Hematopoietic multipotent progenitor cell treated with erythropoietin and hydrocortisone succinate and interleukin-3 and kit ligand, for 15 days (in vitro differentiated cells): ENCODE measurements around the gene SETX.
"Not testable (repeated sequence)": the region's sequence is repeated elsewhere in the genome, so short reads cannot be mapped to it uniquely, and the experiment has no call there.

Experiments used
- DNase-seq: peaks from one replicate; pipeline ENCODE4 v3.0.0-alpha.2; 2015; ENCODE audit warnings: low spot score

Gene SETX, protein sequence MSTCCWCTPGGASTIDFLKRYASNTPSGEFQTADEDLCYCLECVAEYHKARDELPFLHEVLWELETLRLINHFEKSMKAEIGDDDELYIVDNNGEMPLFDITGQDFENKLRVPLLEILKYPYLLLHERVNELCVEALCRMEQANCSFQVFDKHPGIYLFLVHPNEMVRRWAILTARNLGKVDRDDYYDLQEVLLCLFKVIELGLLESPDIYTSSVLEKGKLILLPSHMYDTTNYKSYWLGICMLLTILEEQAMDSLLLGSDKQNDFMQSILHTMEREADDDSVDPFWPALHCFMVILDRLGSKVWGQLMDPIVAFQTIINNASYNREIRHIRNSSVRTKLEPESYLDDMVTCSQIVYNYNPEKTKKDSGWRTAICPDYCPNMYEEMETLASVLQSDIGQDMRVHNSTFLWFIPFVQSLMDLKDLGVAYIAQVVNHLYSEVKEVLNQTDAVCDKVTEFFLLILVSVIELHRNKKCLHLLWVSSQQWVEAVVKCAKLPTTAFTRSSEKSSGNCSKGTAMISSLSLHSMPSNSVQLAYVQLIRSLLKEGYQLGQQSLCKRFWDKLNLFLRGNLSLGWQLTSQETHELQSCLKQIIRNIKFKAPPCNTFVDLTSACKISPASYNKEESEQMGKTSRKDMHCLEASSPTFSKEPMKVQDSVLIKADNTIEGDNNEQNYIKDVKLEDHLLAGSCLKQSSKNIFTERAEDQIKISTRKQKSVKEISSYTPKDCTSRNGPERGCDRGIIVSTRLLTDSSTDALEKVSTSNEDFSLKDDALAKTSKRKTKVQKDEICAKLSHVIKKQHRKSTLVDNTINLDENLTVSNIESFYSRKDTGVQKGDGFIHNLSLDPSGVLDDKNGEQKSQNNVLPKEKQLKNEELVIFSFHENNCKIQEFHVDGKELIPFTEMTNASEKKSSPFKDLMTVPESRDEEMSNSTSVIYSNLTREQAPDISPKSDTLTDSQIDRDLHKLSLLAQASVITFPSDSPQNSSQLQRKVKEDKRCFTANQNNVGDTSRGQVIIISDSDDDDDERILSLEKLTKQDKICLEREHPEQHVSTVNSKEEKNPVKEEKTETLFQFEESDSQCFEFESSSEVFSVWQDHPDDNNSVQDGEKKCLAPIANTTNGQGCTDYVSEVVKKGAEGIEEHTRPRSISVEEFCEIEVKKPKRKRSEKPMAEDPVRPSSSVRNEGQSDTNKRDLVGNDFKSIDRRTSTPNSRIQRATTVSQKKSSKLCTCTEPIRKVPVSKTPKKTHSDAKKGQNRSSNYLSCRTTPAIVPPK (N-terminal part only)

DNA sequence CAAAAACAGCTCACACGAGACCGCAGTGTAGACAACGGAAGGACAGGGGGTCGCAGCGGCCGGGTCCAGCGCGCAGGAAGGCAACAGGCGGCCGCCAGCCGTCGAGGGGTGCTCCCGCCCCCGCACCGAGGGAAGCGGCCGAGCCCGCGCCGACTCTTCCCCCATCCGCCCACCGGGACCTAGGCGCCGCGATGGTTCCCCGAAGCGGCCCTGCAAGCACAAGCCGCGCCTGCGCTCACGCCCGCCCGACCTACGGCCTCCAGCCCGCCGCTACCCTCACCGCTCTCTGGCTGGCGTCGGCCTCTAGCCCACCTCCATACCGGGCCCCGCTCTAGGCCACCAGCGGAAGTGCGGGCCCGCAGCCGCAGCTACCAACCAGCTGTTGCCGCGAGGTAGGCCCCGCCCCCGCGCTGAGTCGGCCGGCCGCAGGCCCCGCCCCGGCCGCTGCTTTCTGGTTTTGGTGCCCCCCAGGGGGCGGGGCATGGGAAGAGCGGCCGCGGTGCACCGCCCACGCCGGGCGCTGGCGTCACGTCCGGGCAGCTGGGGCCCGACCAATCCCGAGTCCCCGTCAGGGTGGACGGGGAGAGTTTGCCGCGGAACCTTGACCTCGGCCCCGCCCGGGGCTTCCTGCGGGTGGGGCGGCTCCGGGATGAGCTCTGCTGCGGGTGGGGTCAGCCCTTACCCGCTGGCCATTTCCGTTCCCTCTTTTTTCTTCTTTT is at the start of gene SETX:
SETX (minus strand) TSS at position 350 of the 719 bp plus-strand sequence. CDS start 5,558 bp downstream, outside the sequence.
- DNase-seq: peak; percentile 97

DNA sequence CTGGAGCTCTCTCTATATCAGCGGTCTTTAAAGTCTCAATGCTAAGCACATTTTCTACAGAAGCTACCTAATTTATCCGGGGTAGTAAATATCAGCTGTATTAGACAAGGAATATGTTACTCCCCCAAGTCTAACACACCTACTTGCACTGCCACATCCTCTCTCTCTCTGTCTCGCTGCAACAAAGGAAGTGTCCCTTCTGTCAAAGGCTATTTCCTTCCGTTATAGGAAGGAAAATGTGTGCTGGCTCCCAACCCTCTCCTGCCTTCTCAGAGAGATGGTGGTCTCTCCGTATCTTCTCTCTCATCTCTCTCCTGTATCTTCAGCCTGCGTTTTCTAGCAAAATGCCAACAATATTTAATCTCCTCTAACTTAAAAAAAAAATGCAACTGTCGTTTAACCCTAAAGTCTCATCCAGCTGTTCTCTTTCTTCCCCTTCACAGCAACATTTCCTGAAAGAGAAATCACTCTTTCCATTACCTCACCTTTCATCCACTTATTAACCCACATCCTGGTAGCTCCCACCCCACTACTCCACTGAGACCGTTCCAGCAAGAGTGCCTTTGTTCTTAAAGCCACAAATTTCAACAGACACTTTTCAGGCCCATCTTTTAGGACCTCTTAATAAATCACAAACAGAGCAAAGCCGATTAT is 49.6 kb upstream of the SETX start:
- no peak for DNase-seq

DNA sequence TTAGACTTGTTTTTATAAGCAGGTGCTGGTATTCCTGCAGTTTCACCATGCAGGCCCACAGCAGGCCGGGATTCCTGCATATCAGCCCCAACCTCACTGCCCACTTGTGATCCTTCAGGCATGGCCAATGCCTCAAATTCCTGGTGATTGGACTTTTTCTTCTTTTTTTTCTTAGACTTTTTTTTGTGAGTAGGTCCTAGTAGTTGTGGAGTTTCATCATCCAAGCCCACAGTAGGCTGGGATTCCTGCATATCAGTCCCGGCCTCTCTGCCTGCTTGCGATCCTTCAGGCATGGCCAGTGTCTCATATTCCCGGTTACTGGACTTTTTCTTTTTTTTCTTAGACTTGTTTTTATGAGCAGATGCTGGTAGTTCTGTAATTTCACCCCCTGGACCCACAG is 47.0 kb upstream of the SETX start:
- DNase-seq: no peak

DNA sequence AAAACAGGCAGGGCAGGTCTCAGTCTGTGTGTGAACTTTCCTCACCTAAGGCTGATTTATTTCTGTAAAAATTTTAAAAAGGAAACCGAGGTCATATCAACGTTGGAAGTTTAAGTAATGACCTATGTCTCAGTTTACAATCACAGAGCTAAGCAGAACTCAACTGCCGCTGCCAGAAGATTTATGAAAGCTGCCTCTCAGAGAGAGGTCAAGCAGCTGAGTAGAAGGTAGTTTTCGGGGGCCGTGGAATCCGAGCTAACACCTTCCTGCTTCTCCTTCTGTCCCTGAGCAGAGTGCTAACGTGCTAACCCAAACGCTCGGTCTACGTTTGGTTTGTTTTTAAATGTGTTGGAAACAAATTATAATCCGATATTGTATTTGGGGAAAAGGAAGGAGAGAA is 40.8 kb upstream of the SETX start:
- no peak for DNase-seq

DNA sequence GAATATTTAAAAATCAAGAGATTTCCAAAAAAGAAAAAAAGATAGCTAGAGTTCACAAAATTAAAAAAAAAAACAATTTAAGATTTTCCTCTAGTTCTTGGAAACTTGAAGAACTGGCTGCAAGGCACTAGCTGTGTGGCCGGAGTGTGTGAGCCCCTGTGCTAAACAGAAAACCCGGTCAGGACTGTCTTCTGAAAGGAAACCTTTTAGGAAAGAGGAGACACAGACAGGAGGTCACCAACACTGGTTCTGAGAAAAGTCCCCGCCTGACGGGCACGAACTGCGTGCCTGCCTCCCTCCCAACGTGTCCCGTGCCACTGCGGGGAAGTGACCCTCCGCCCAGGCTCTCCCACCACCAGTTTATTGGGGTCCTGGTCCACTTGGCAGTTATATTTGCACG is 36.7 kb upstream of the SETX start:
- DNase-seq: no peak

DNA sequence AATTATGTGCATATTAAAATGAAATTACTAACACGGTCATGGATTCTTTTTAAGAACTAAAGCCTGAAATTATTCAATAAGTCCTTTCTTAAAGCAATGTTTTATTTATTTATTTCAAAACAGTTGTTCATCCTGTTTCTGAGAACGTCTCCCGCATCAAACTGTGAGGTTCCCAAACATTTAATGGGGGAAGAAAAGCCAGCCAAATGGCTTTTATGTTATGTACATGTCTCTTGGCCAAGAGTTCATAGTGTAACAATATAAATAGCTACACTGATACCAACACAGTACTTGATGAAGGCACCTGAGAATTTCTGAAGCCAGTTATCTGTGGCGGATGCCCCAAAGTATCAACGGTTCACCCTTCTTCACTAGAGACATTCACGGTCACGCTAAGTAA is 36.2 kb upstream of the SETX start:
- no peak for DNase-seq

DNA sequence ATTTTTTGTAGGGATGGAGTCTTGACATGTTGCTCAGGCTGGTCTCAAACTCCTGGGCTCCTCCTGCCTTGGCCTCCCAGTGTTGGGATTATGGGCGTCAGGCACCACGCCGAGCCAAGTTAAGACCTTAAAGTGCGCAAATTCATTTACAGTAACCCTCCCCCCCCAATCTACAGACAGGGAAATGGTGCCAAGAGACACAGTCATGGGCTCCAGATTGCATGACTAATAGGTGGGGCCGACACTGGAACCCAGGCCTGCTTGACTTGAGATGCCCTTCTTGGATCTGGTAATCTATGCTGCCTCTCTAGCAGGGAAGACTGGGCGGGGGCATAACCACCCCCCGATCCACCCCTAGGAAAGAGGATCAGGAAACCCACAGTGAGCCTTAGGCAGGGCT is 32.3 kb upstream of the SETX start:
- DNase-seq: no peak

DNA sequence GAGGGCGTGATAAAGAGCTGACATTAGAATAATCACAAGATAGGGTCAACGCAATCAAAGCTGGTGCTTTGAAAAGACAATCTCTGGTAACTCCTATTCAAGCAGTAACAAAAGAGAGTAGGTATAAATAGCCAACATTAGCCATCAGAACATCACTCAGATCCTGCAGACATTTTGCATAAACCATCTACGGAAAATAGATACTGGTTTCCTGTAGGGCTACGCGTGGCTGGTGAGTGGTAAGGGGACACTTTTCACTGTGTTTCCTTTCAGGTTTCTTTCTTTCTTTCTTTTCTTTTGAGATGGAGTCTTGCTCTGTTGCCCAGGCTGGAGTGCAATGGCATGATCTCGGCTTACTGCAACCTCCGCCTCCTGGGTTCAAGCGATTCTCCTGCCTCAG is 29.6 kb upstream of the SETX start:
- no peak for DNase-seq

DNA sequence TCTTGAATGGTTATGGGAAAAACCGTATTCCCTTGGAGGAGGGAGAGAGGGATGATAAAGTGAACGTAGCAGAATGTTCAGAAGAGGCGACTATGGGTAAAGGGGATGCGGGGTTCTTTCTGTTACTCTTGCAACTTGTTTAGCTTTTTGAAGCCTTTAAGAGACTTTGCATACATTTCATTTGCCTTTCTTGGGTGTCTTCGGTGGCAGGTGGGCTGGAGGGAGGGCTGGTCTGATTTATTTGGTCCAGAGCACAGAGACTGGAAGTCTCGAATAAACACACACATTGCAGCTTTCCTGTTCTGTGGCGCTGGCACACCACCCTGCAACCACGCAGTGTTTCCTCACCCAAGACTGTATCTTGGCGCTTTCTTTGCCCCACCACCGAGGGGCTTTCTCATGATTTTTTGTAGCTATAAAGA is 28.7 kb upstream of the SETX start:
- DNase-seq: no peak

DNA sequence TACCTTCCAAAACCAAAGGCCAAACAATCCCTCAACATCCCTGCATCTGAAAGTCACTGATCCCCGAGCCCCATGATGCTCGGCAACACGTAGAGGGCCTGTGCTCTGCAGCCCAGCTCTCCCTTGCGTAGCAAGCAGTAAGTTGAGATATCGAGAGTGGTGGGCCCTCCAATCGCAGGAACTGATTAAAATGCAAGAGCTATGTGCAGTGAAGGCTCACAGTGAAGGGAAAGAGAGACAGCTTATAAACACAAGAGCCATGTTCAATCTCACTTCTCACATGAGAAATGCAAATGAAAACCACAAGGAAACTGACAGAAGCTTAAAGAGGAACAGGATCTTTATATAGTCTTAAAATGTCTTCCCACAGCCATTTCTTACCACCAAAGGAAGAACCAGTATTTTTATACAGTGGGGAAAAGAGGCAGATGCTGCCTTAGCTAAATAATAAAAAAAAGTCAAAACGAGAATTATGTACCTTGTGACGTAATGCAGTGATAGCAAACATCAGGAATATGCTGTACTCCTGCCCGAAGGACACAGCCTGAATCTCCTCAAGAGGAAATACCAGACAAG is 27.3 kb upstream of the SETX start:
- no peak for DNase-seq

DNA sequence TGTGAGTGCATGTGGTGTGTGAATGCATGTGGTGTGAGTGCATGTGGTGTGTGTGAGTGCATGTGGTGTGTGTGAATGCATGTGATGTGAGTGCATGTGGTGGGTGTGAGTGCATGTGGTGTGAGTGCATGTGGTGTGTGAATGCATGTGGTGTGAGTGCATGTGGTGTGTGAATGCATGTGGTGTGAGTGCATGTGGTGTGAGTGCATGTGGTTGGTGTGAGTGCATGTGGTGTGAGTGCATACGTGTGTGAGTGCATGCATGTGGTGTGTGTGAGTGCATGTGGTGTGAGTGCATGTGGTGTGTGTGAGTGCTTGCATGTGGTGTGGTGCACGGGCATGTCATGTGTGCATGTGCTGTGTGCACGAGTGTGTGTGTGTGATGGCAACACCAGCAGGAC is 23.6 kb upstream of the SETX start:
- DNase-seq: not testable (repeated sequence)

DNA sequence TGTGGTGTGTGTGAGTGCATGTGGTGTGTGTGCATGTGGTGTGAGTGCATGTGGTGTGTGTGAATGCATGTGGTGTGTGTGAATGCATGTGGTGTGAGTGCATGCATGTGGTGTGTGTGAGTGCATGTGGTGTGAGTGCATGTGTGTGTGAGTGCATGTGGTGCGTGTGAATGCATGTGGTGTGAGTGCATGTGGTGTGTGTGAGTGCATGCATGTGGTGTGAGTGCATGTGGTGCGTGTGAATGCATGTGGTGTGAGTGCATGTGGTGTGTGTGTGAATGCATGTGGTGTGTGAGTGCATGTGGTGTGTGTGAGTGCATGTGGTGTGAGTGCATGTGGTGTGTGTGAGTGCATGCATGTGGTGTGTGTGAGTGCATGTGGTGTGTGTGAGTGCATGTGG is 23.0 kb upstream of the SETX start:
- DNase-seq: not testable (repeated sequence)

DNA sequence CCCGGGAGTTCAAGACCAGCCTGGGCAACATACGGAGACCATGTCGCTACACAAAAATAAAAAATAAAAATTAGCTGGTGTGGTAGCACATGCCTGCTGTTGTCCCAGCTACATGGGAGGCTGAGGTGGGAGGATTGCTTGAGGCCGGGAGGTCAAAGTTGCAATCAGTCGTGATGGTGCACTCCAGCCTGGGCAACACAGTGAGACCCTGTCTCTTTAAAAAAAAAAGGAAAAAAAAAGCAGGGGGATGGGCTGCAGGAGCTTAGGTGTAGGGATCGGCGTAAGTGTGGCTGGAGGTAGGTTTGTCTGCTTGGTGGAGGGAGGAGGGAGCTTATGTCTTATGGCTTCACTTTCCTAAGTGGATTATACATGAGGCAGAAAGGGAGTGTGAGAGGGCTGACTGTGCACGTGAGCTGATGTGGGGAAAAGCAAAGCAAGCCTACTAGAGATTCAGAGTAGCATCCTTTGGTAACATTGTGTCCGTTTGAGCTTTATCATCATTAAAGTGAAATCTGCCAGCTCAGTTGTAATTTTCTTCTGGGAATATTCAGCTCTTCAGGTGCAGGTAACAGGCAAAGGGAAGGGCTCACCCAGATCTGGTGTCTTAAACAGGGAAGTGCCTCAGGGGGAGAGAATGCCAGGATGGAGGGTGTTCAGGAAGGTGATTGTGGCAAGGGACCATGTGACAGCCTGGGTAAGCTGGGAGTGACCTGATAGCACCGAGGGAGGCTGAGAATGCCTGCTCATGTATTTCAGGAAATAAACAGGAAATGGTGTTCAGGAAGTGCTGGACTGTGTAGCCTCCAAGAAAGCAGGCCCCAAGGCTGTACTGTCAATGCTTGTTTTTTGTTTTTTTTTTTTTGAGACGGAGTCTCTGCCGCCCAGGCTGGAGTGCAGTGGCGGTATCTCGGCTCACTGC is 17.6 kb upstream of the SETX start:
- DNase-seq: no peak

DNA sequence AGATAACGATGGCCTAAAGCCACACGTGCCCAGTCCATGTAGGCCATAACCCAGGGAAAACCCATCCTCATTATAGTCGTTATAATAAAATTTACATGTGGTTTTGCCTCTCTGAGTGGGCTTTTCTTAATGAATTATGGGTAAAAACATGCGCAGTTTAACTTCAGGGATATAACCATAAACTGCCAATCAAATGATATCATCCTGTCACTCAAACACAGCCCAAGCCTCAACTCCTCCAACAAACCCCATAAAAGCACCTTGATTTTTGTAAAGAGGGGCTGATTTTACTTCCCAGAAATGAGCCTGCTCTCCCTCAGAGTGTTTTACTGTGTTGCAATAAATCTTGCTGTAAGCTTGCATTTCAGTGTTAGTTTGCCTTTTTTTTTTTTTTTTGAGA is 15.8 kb upstream of the SETX start:
- DNase-seq: no peak

DNA sequence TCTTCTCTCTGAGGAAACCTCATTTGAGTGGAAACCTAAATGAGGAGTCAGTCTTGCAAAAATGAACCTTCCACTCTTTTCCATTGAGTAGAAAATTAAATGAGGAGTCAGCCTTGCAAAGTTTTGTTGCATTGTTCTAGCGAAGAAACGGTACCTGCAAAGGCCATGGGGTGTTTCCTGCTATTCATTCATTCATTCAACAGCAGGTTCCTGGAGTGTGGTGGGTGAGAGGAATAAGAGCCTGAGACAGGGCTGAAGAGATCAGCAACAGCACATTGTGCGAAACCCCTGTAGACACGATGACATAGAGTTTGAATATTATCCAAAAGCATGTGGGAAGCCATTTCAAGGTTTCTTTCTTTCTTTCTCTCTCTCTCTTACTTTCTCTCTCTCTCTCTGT is 14.6 kb upstream of the SETX start:
- DNase-seq: no peak

DNA sequence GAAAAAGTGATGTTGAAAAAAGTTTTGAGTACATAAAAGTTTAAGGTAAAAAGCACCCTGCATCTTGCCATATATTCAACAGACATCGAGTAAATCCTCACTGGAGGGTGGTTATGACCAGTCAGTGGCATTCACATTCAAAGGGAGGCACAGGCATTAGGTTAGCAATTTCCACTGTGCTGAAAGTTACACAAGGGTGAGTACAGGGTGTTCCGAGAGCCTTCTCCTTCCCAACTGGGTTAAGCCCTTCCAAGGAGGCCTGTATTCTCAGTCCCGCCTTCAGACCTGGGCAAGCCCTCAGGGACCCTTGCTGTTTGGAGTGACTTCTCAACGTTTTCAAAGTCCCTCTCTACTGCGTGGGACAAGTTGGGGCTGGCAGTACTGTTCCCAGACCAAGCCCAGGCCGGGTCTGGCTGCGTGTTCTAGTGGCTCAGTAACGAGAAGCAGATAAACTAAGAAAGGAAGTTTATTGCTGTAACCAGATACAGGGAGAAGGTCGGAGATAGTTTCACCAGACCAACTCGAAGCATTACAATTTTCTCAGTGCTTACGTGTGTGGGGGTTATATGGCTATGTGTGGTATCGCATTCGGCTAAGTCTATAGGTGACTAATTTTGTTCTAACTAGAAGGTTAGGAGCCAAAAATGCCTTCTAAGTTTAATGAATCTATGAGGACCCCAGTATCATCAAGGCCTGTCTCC is 13.0 kb upstream of the SETX start:
- DNase-seq: no peak

DNA sequence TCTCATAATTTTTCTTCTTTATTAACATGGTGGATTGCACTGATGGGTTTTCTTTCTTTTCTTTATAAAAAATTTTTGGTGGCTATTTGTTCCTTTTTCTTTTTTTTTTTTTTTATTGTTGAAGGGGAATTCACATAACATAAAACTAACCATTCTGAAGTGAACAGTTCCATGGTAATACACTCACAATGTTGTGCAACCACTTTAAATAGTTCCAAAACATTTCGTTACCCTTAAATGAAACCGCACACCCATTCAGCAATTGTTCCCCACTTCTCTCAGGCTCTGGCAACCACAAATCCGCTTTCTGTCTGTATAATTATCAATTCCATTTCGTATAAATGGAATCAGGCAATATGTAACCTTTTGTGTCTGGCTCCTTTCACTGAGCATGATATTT is 11.7 kb upstream of the SETX start:
- DNase-seq: no peak

DNA sequence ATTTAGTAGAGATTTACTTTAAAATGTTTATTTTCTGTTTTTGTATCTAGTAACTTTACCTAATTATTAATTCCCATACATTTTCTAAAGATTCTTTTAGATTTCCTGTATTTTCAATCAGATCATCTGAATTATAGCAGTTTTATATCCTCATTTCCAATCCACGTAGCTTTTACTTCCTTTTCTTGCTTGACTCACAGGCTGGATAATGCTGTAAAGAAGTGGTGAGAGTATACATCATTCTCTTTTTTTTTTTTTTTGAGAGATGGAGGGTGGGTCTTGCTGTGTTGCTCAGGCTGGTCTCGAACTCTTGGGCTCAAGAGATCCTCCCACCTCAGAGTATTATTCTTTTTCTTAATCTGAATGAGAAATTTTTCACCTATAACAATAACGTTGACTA is 11.2 kb upstream of the SETX start:
- no peak for DNase-seq

DNA sequence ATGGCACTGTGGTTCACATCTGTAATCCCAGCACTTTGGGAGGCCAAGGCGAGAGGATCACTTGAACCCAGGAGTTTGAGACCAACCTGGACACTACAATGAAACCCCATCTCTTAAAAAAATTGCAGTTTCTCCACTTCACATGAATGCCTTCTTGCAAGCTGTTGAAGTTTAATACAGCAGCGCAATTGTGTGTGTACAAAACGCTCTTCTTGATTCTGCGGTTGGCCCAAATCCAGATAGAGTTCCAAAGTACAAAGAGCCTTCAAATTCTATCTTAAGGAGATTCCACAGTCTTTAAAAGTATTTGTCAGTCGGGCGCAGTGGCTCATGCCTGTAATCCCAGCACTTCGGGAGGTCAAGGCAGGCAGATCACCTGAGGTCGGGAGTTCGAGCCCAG is 9.3 kb upstream of the SETX start:
- DNase-seq: no peak
